ENCODE measurements around the gene ADARB2.

DNA sequence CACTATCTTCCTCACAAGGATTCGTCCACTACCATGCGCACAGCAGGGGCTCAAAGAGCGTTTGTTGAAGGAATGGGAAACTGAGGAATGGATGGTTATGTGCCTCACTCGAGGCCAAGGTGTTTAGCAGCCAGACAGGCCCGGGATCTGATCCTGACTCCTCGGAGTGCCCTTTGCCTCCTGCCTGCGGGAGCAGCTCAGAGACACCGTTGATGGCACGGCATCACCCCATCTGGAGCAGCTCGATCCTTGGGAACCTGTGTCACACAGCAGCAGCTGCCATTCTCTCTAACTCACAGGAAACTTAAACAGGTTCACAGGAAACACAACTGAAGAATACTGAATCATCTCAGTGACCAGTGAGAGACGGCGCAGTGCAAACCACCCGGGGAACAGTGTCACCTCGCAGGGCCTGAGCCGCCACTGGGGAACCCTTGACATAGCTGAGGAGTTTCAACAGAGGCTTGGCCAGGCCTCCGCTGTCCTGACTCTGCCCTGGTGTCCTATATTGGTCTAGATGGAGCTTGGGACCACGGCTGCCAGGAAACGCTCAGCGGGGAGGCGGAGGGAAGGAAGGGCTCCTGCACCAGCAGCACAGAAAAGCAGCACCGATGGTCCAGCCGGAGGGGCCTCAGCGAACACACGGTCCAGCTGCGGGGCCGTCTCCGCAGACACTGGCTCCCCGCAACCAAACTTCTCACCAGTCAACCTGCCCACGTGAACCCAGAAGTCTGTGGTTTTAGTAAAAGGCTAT is 169.4 kb downstream of the ADARB2 start:
- TF ChIP-seq, protein P1, sequence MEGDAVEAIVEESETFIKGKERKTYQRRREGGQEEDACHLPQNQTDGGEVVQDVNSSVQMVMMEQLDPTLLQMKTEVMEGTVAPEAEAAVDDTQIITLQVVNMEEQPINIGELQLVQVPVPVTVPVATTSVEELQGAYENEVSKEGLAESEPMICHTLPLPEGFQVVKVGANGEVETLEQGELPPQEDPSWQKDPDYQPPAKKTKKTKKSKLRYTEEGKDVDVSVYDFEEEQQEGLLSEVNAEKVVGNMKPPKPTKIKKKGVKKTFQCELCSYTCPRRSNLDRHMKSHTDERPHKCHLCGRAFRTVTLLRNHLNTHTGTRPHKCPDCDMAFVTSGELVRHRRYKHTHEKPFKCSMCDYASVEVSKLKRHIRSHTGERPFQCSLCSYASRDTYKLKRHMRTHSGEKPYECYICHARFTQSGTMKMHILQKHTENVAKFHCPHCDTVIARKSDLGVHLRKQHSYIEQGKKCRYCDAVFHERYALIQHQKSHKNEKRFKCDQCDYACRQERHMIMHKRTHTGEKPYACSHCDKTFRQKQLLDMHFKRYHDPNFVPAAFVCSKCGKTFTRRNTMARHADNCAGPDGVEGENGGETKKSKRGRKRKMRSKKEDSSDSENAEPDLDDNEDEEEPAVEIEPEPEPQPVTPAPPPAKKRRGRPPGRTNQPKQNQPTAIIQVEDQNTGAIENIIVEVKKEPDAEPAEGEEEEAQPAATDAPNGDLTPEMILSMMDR (conservative IDR thresholded peaks at IDR 0.05 in 1 of 2, IDR thresholded peaks at IDR 0.05 in 1 of 2; ENCODE audit: low read depth in 1 of 2, low read length in 2 of 2): no peak
- no peak for TF ChIP-seq EZH2 (IDR thresholded peaks at IDR 0.05; ENCODE audit: low read length, missing control alignments)
